HG02759 (cell line): ENCODE measurements around the gene CCDC192.

Source experiments
- ATAC-seq: cut with Tn5 transposase; IDR thresholded peaks from one replicate; pipeline ENCODE4 v1.9.1; 2021; ENCODE audit warnings: mild to moderate bottlenecking, moderate library complexity; ENCODE audit not compliant: unreplicated experiment

Gene CCDC192

GRCh38 chr5:127911619-127912018 lies 208.4 kb downstream of the CCDC192 start:
- ATAC-seq = no peak

GRCh38 chr5:127912411-127912810 lies 209.2 kb downstream of the CCDC192 start:
- no peak for ATAC-seq

GRCh38 chr5:127916885-127917573 lies 213.8 kb downstream of the CCDC192 start:
- no peak for ATAC-seq

- no peak for ATAC-seq
Observed at GRCh38 chr5:127919006-127919796, 216.0 kb downstream of the CCDC192 start.

- ATAC-seq = no peak
Observed at GRCh38 chr5:127919818-127920217, 216.6 kb downstream of the CCDC192 start.

- no peak for ATAC-seq
Observed at GRCh38 chr5:127920936-127921335, 217.7 kb downstream of the CCDC192 start.

GRCh38 chr5:127922603-127923002 lies 219.4 kb downstream of the CCDC192 start:
- ATAC-seq = no peak

GRCh38 chr5:127923804-127924570 lies 220.8 kb downstream of the CCDC192 start:
- ATAC-seq = no peak

GRCh38 chr5:127924606-127925005 lies 221.4 kb downstream of the CCDC192 start:
- ATAC-seq = no peak

- ATAC-seq = no peak
Observed at GRCh38 chr5:127925916-127926315, 222.7 kb downstream of the CCDC192 start.

- no peak for ATAC-seq
Observed at GRCh38 chr5:127926974-127927373, 223.8 kb downstream of the CCDC192 start.

- ATAC-seq = no peak
Observed at GRCh38 chr5:127928053-127928452, 224.9 kb downstream of the CCDC192 start.

- ATAC-seq = no peak
Observed at GRCh38 chr5:127930311-127930710, 227.1 kb downstream of the CCDC192 start.

GRCh38 chr5:127931396-127931795 lies 228.2 kb downstream of the CCDC192 start:
- ATAC-seq = no peak

- ATAC-seq = no peak
Observed at GRCh38 chr5:127933348-127933747, 230.2 kb downstream of the CCDC192 start.

GRCh38 chr5:127934791-127935256 lies 231.6 kb downstream of the CCDC192 start:
- no peak for ATAC-seq

GRCh38 chr5:127935398-127935797 lies 232.2 kb downstream of the CCDC192 start:
- no peak for ATAC-seq

- ATAC-seq = no peak
Observed at GRCh38 chr5:127936439-127936972, 233.3 kb downstream of the CCDC192 start.

GRCh38 chr5:127938746-127939145 lies 235.6 kb downstream of the CCDC192 start:
- no peak for ATAC-seq

GRCh38 chr5:127940854-127941253 lies 237.7 kb downstream of the CCDC192 start:
- no peak for ATAC-seq

- no peak for ATAC-seq
Observed at GRCh38 chr5:127941646-127942045, 238.5 kb downstream of the CCDC192 start.
